ENCODE measurements around the gene PFDN6.
"Not testable (repeated sequence)": the region's sequence is repeated elsewhere in the genome, so short reads cannot be mapped to it uniquely, and the experiment has no call there.

The PFDN6 gene

GRCh38 chr6:33279257-33279695 is 10.1 kb upstream of the PFDN6 start:
- Histone ChIP-seq H3K4me2 (ENCODE audit: low read length) (no peak overlapping the region), H3K4me1 (ENCODE audit: low read length) (peaks cover 32% of the 10 kb centered on the region), H4K20me1 (ENCODE audit: insufficient read depth, low read length) (peaks cover 24% of the 10 kb centered on the region), H3K4me3 (ENCODE audit: low read length) (no peak overlapping the region), H3K27me3 (ENCODE audit: low read depth, low read length) (no peaks in the 10 kb centered on the region), H3K27ac (ENCODE audit: low read length) (no peak overlapping the region), H2AFZ (ENCODE audit: low read depth, low read length) (no peak overlapping the region), H3K9me3 (ENCODE audit: insufficient read depth, low read length) (no peaks in the 10 kb centered on the region), H3K36me3 (replicated peaks; ENCODE audit: low read depth, low read length) (peaks cover 25% of the 10 kb centered on the region), H3K79me2 (ENCODE audit: low read length) (peaks cover 16% of the 10 kb centered on the region), H3K9ac (ENCODE audit: low read length) (no peak overlapping the region)
- no peak for TF ChIP-seq EZH2phosphoT487 (IDR thresholded peaks at IDR 0.05; ENCODE audit: low read depth)
- no peak for TF ChIP-seq CTCF (IDR thresholded peaks at IDR 0.05; ENCODE audit: low read depth, low read length)

- Histone ChIP-seq H3K9ac (ENCODE audit: low read length) (no peak overlapping the region), H3K27ac (ENCODE audit: low read length) (no peak overlapping the region), H2AFZ (ENCODE audit: low read depth, low read length) (no peak overlapping the region), H3K4me1 (ENCODE audit: low read length) (peaks cover 24% of the 10 kb centered on the region), H3K4me2 (ENCODE audit: low read length) (no peak overlapping the region), H3K36me3 (replicated peaks; ENCODE audit: low read depth, low read length) (peaks cover 17% of the 10 kb centered on the region), H3K79me2 (ENCODE audit: low read length) (peaks cover 9% of the 10 kb centered on the region), H3K27me3 (ENCODE audit: low read depth, low read length) (no peaks in the 10 kb centered on the region), H3K4me3 (ENCODE audit: low read length) (no peak overlapping the region), H3K9me3 (ENCODE audit: insufficient read depth, low read length) (no peaks in the 10 kb centered on the region), H4K20me1 (ENCODE audit: insufficient read depth, low read length) (peaks cover 17% of the 10 kb centered on the region)
- peak; percentile 32 for TF ChIP-seq CTCF (IDR thresholded peaks at IDR 0.05; ENCODE audit: low read depth, low read length)
- TF ChIP-seq EZH2phosphoT487 (IDR thresholded peaks at IDR 0.05; ENCODE audit: low read depth), result no peak
These were observed 9.4 kb upstream of the PFDN6 start for GRCh38 chr6:33279971-33280511.

- Histone ChIP-seq H3K9ac (ENCODE audit: low read length) (no peak overlapping the region), H3K27ac (ENCODE audit: low read length) (no peak overlapping the region), H2AFZ (ENCODE audit: low read depth, low read length) (no peak overlapping the region), H3K27me3 (ENCODE audit: low read depth, low read length) (no peaks in the 10 kb centered on the region), H3K4me3 (ENCODE audit: low read length) (no peak overlapping the region), H3K79me2 (ENCODE audit: low read length) (peaks cover 4% of the 10 kb centered on the region), H3K4me1 (ENCODE audit: low read length) (peaks cover 20% of the 10 kb centered on the region), H3K9me3 (ENCODE audit: insufficient read depth, low read length) (no peaks in the 10 kb centered on the region), H3K4me2 (ENCODE audit: low read length) (no peak overlapping the region), H3K36me3 (replicated peaks; ENCODE audit: low read depth, low read length) (peaks cover 12% of the 10 kb centered on the region), H4K20me1 (ENCODE audit: insufficient read depth, low read length) (peaks cover 12% of the 10 kb centered on the region)
- no peak for TF ChIP-seq EZH2phosphoT487 (IDR thresholded peaks at IDR 0.05; ENCODE audit: low read depth)
- TF ChIP-seq CTCF (IDR thresholded peaks at IDR 0.05; ENCODE audit: low read depth, low read length), result no peak
These were observed 8.9 kb upstream of the PFDN6 start for GRCh38 chr6:33280539-33280938.

GRCh38 chr6:33285214-33285613 is 4.2 kb upstream of the PFDN6 start:
- H4K20me1 ChIP-seq (ENCODE audit: insufficient read depth, low read length); H2AFZ ChIP-seq (ENCODE audit: low read depth, low read length); H3K27me3 ChIP-seq (ENCODE audit: low read depth, low read length): not testable (repeated sequence)

More at GRCh38 chr6:33285214-33285613, 4.2 kb upstream of the PFDN6 start:
- H3K36me3 ChIP-seq (replicated peaks; ENCODE audit: low read depth, low read length); H3K4me1 ChIP-seq (ENCODE audit: low read length); H3K9me3 ChIP-seq (ENCODE audit: insufficient read depth, low read length); H3K4me2 ChIP-seq (ENCODE audit: low read length); H3K4me3 ChIP-seq (ENCODE audit: low read length); H3K27ac ChIP-seq (ENCODE audit: low read length); H3K9ac ChIP-seq (ENCODE audit: low read length): not testable (repeated sequence)
- H3K79me2 ChIP-seq (ENCODE audit: low read length), result peaks cover 19% of the 10 kb centered on the region
